NCI-H2171 (cell line): ENCODE data around the gene LMAN1.
A peak's percentile ranks its signal among the peaks of the same experiment; 100 is the strongest.

Experiments used
- DNase-seq: peaks from one replicate; lab custom pipeline; 2025; lab: John Stamatoyannopoulos, UW

The LMAN1 gene

GRCh38 chr18:59359576-59359952, 499 bp upstream of the LMAN1 start:
- no peak for DNase-seq

GRCh38 chr18:59358414-59358711, 702 bp downstream of the LMAN1 start:
- DNase-seq, result no peak

GRCh38 chr18:59357928-59358327, 1.1 kb downstream of the LMAN1 start:
- DNase-seq, result no peak

GRCh38 chr18:59354731-59355130, 4.3 kb downstream of the LMAN1 start:
- no peak for DNase-seq

GRCh38 chr18:59353079-59353680, 5.9 kb downstream of the LMAN1 start:
- DNase-seq, result no peak

GRCh38 chr18:59352250-59352855, 6.7 kb downstream of the LMAN1 start:
- no peak for DNase-seq

GRCh38 chr18:59345556-59345955, 13.5 kb downstream of the LMAN1 start:
- DNase-seq, result no peak

- DNase-seq, result no peak
These were observed 14.1 kb downstream of the LMAN1 start for GRCh38 chr18:59344996-59345395.

GRCh38 chr18:59343926-59344325, 15.1 kb downstream of the LMAN1 start:
- no peak for DNase-seq

- no peak for DNase-seq
These were observed 18.2 kb downstream of the LMAN1 start for GRCh38 chr18:59340817-59341216.

- DNase-seq, result no peak
These were observed 18.8 kb downstream of the LMAN1 start for GRCh38 chr18:59340312-59340711.

- no peak for DNase-seq
These were observed 26.1 kb downstream of the LMAN1 start for GRCh38 chr18:59332986-59333385.

GRCh38 chr18:59328683-59329082, 30.4 kb downstream of the LMAN1 start:
- no peak for DNase-seq

GRCh38 chr18:59325965-59326364, 33.1 kb downstream of the LMAN1 start:
- no peak for DNase-seq

GRCh38 chr18:59324623-59324971, 34.5 kb downstream of the LMAN1 start:
- no peak for DNase-seq

- no peak for DNase-seq
These were observed 35.0 kb downstream of the LMAN1 start for GRCh38 chr18:59323931-59324622.

GRCh38 chr18:59318460-59319050, 40.5 kb downstream of the LMAN1 start, which contains the start of gene CPLX4:
Gene CPLX4, minus strand, starts transcription at chr18:59318649. Its CDS starts 187 bp downstream, at chr18:59318462.
- DNase-seq, result no peak

GRCh38 chr18:59311631-59312030, 47.4 kb downstream of the LMAN1 start:
- no peak for DNase-seq

GRCh38 chr18:59308938-59309260, 50.2 kb downstream of the LMAN1 start:
- DNase-seq, result no peak

GRCh38 chr18:59308248-59308937, 50.7 kb downstream of the LMAN1 start:
- peak; percentile 74 for DNase-seq

GRCh38 chr18:59306640-59307039, 52.4 kb downstream of the LMAN1 start:
- no peak for DNase-seq

GRCh38 chr18:59305295-59305694, 53.8 kb downstream of the LMAN1 start:
- no peak for DNase-seq

- DNase-seq, result no peak
These were observed 55.3 kb downstream of the LMAN1 start for GRCh38 chr18:59303656-59304195.
